Uterus (tissue), 4 donors: ENCODE results near the gene NPB. TPM values are rescaled to one million over a fixed set of nuclear protein-coding genes. Genes with fewer than 3 reads are reported as not detected.

Experiments
- DNase-seq, 2 donors: peaks; one replicate each; pipeline ENCODE4 v3.0.0-alpha.2; 2019 to 2020
- H3K27ac ChIP-seq, 2 donors: fragments of 200-600 bp; sonication (generic); 1 replicate in 1 of 2; 2 replicates in 1 of 2; pipeline ENCODE4 v1.5.1; 2016 to 2018
- H3K27me3 ChIP-seq, 2 donors: fragments of 200-600 bp; sonication (generic); one replicate each; pipeline ENCODE4 v1.5.1; 2018 to 2019; ENCODE audit warnings: control low read depth in 1 of 2
- H3K36me3 ChIP-seq, 2 donors: fragments of 200-600 bp; sonication (generic); one replicate each; pipeline ENCODE4 v1.5.1; 2019; ENCODE audit warnings: control low read depth in 1 of 2
- H3K4me1 ChIP-seq, 2 donors: fragments of 200-600 bp; sonication (generic); one replicate each; pipeline ENCODE4 v1.5.1; 2018 to 2019; ENCODE audit warnings: control low read depth in 1 of 2
- H3K4me3 ChIP-seq, 2 donors: fragments of 200-600 bp; sonication (generic); 1 replicate in 1 of 2; 2 replicates in 1 of 2; pipeline ENCODE4 v1.5.1; 2018 to 2019; ENCODE audit warnings: mild to moderate bottlenecking in 1 of 2
- H3K9me3 ChIP-seq, 2 donors: fragments of 200-600 bp; sonication (generic); one replicate each; pipeline ENCODE4 v1.5.1; 2019; ENCODE audit warnings: control low read depth in 1 of 2
- POLR2A ChIP-seq, 2 donors: fragments of 450-650 bp; IDR thresholded peaks; one replicate each; pipeline ENCODE4 v1.6.1; 2016; ENCODE audit warnings: antibody characterized with exemption in 2 of 2, mild to moderate bottlenecking in 1 of 2, moderate library complexity in 1 of 2
- intact Hi-C: fragments of 100-400 bp; cut with DNase I; formaldehyde crosslinking; loops from one replicate; pipeline ENCODE4 v1.15.1; 2023; ENCODE audit warnings: low total_unique reads
- total RNA-seq, 4 donors: library from RNA; depleted of rRNA in 3 of 4; stranded (reverse); fragments of >200 nt in 3 of 4; gene quantifications; one replicate each; pipeline versions ENCODE4 v1.1.0 to v1.2.4, GENCODE V29; 2014 to 2023
- TF ChIP-seq, protein P1 (sequence below), 4 experiments: fragments of 200-600 bp in 2 of 4; fragments of 450-650 bp in 2 of 4; sonication (generic) in 2 of 4; IDR thresholded peaks; one replicate each; pipeline ENCODE4 v1.5.1; 2016 to 2019; ENCODE audit warnings: antibody characterized with exemption in 4 of 4, mild to moderate bottlenecking in 2 of 4, moderate library complexity in 1 of 4
- donor health status: DM: yes; HTN: yes; CAD: no.

NPB gene
- total RNA-seq, 4 donors from 2014 or later, result 2.0 to 2.1 TPM; not detected in 2

DNA sequence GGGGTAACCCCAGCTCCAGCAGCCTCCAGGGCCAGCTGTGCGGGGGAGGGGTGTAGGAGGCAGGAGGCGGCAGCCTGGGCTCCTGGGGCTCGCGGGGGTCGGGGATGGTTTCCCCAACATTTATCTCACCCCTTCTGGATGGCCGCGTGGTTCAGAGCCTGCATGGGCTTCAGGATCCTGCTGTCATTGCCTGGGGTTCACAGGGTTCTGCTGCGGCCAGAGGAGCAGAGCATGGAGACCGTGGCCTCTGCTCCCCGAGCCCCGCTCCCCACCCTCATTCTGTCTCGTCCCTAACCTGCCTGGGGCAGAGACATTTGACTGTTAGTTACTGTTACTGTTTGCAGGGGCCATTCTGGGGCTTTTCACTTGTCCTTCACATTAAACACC is 40.1 kb downstream of the NPB start:
- TF ChIP-seq, protein P1, sequence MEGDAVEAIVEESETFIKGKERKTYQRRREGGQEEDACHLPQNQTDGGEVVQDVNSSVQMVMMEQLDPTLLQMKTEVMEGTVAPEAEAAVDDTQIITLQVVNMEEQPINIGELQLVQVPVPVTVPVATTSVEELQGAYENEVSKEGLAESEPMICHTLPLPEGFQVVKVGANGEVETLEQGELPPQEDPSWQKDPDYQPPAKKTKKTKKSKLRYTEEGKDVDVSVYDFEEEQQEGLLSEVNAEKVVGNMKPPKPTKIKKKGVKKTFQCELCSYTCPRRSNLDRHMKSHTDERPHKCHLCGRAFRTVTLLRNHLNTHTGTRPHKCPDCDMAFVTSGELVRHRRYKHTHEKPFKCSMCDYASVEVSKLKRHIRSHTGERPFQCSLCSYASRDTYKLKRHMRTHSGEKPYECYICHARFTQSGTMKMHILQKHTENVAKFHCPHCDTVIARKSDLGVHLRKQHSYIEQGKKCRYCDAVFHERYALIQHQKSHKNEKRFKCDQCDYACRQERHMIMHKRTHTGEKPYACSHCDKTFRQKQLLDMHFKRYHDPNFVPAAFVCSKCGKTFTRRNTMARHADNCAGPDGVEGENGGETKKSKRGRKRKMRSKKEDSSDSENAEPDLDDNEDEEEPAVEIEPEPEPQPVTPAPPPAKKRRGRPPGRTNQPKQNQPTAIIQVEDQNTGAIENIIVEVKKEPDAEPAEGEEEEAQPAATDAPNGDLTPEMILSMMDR (IDR thresholded peaks at IDR 0.05), result no peak
- no peak for TF ChIP-seq POLR2A (IDR thresholded peaks at IDR 0.05)
- H3K27ac ChIP-seq, result no peak overlapping the region
- H3K36me3 ChIP-seq, result no peaks in the 10 kb centered on the region
- H3K9me3 ChIP-seq, result no peaks in the 10 kb centered on the region
- H3K4me1 ChIP-seq, result peaks cover 0 to 7% of the 10 kb centered on the region in 2 donors
- intact Hi-C loops, result no loop called here
- DNase-seq, result no peak
- no peaks in the 10 kb centered on the region for H3K27me3 ChIP-seq
- H3K4me3 ChIP-seq, result no peak overlapping the region

DNA sequence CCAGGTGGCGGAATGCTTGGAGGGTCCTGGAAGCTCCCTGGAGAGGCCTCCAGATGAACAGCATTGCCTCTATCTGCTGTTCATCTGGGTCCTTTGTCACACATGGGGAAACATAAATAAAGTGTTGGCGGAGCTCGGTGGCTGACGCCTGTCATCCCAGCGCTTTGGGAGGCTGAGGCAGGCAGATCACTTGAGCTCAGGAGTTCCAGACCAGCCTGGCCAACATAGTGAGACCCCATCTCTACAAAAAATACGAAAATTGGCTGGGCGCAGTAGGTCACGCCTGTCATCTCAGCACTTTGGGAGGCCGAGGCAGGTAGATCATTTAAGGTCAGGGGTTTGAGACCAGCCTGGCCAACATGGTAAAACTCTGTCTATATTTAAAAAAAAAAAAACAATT is 42.8 kb downstream of the NPB start:
- no peak for DNase-seq
- no peaks in the 10 kb centered on the region for H3K27me3 ChIP-seq
- no peak overlapping the region for H3K27ac ChIP-seq
- H3K4me3 ChIP-seq, result no peak overlapping the region
- no peaks in the 10 kb centered on the region for H3K9me3 ChIP-seq
- TF ChIP-seq, protein P1 (IDR thresholded peaks at IDR 0.05), result no peak
- TF ChIP-seq POLR2A (IDR thresholded peaks at IDR 0.05), result no peak
- peaks cover 0 to 6% of the 10 kb centered on the region in 2 donors for H3K4me1 ChIP-seq
- intact Hi-C loops, result no loop called here
- H3K36me3 ChIP-seq, result no peaks in the 10 kb centered on the region

DNA sequence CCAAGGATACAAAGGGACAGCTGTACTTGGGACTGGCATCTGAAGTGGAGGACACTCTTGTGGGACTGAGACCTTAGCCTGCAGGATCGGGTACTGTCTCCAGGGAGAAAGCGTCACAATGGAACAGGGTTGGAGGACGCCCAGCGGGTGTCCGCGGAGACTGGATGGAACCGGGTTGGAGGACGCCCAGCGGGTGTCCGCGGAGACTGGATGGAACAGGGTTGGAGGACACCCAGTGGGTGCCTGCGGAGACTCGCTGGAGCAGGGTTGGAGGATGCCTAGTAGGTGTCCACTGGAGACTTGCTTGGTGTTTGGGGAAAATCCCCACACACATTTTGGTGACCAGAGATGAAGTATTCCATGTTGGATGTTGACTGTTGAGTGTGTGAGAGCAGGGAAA is 45.2 kb downstream of the NPB start, which contains the start of gene MYADML2:
TSS of gene MYADML2 (minus strand) at position 45 of the 400 bp plus-strand sequence. CDS start 5,492 bp downstream, outside the sequence.
- intact Hi-C loops, result no loop called here

DNA sequence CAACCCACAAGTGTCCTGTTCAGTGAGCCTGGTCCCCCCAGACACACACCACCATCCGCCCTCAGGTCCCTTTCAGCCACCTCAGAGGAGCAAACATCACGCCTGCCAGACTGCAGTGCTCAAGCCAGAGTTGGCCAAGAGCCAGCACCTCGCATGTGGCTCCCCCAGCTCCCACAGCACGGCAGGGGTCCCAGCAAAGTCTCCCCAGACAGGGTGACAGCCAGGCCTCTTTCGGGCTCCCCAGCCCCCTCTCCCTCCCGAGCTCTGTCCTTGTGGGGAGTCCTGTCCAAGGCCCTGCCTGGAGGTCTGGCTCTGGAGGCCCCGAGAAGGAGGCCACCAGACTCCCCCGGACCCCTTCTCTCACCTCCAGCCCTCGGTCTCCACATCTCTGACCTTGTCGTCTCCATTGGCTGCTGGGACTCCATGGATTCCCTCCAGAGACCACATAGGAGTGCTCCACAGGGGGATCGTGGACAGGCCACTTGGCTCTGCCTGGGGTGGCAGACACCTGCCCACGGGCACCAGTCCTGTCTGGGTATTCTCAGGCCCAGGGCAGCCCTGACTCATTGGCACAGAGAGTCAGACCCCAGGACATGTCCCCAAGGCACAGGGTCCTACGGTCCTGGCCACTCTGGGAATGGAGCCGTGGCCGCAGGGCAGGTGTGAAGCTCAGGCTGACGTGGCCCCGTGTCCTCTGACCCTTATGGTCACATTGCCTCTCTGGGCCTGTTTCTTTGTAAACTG is 46.8 kb downstream of the NPB start:
- DNase-seq, result no peak
- no peaks in the 10 kb centered on the region for H3K4me1 ChIP-seq
- H3K27ac ChIP-seq, result no peak overlapping the region
- TF ChIP-seq, protein P1 (IDR thresholded peaks at IDR 0.05), result no peak
- no peak for TF ChIP-seq POLR2A (IDR thresholded peaks at IDR 0.05)
- H3K4me3 ChIP-seq, result no peak overlapping the region
- no peaks in the 10 kb centered on the region for H3K36me3 ChIP-seq
- no peaks in the 10 kb centered on the region for H3K27me3 ChIP-seq
- H3K9me3 ChIP-seq, result no peaks in the 10 kb centered on the region
- intact Hi-C loops, result no loop called here

More for the DNA sequence above, 45.2 kb downstream of the NPB start, which contains the start of gene MYADML2:
- DNase-seq, result no peak
- TF ChIP-seq, protein P1 (IDR thresholded peaks at IDR 0.05), result no peak
- TF ChIP-seq POLR2A (IDR thresholded peaks at IDR 0.05), result no peak
- Histone ChIP-seq H3K27me3 (no peaks in the 10 kb centered on the region), H3K27ac (no peak within 1 kb of the TSS), H3K4me1 (no peaks in the 10 kb centered on the region), H3K36me3 (no peaks in the 10 kb centered on the region), H3K9me3 (no peaks in the 10 kb centered on the region), H3K4me3 (no peak within 1 kb of the TSS)

DNA sequence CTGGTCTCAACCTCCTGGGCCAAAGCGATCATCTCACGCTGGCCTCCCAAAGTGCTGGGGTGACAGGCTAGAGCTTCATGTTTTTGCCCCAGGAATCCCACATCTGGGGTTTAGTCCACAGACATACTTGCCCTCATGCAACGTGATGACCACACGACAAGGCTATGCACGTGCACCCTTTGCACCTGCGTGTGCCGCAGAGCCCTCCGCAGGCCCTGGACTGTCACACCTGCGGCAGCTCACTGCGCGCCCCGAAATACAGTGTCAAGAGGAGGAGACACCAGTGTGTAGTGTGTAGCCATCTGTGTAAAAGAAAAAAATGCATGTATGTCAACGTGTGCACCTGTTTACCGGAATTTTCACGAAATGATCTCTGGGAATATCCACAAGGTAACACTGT is 48.5 kb downstream of the NPB start:
- intact Hi-C loops, result no loop called here
- TF ChIP-seq POLR2A (IDR thresholded peaks at IDR 0.05), result no peak
- TF ChIP-seq, protein P1 (IDR thresholded peaks at IDR 0.05), result no peak
- no peak for DNase-seq
- H3K4me1 ChIP-seq, result no peaks in the 10 kb centered on the region
- H3K27me3 ChIP-seq, result no peaks in the 10 kb centered on the region
- H3K27ac ChIP-seq, result no peak overlapping the region
- no peaks in the 10 kb centered on the region for H3K9me3 ChIP-seq
- no peaks in the 10 kb centered on the region for H3K36me3 ChIP-seq
- no peak overlapping the region for H3K4me3 ChIP-seq
